Duodenal mucosa (tissue), 2 donors: ENCODE results near the gene CHST6.

Experiments used
- H3K27ac ChIP-seq: one replicate; pipeline ENCODE4 v1.7.0; 2013; ENCODE audit warnings: low read depth, low read length
- H3K27me3 ChIP-seq, 2 donors: one replicate each; pipeline ENCODE4 v1.7.0; 2013; ENCODE audit warnings: low read length in 2 of 2, control low read depth in 1 of 2; ENCODE audit not compliant: insufficient read depth in 2 of 2, control insufficient read depth in 1 of 2
- H3K36me3 ChIP-seq, 2 donors: one replicate each; pipeline ENCODE4 v1.7.0; 2013; ENCODE audit warnings: low read length in 2 of 2, control low read depth in 1 of 2; ENCODE audit not compliant: insufficient read depth in 2 of 2, control insufficient read depth in 1 of 2
- H3K4me1 ChIP-seq, 2 donors: one replicate each; pipeline ENCODE4 v1.7.0; 2013; ENCODE audit warnings: low read length in 2 of 2, control low read depth in 1 of 2; ENCODE audit not compliant: insufficient read depth in 2 of 2, control insufficient read depth in 1 of 2
- H3K4me3 ChIP-seq, 2 donors: one replicate each; pipeline ENCODE4 v1.7.0; 2013; ENCODE audit warnings: low read length in 2 of 2, low read depth in 1 of 2
- H3K9ac ChIP-seq, 2 donors: one replicate each; pipeline ENCODE4 v1.7.0; 2013; ENCODE audit warnings: low read length in 2 of 2, low read depth in 1 of 2
- H3K9me3 ChIP-seq, 2 donors: one replicate each; pipeline ENCODE4 v1.7.0; 2013; ENCODE audit warnings: low read length in 2 of 2, control low read depth in 1 of 2; ENCODE audit not compliant: control insufficient read depth in 1 of 2

CHST6 gene

GRCh38 chr16:75488322-75488721 is 6.9 kb downstream of the CHST6 start:
- H3K9ac ChIP-seq = no peak overlapping the region
- no peaks in the 10 kb centered on the region for H3K27me3 ChIP-seq
- peaks cover 16 to 23% of the 10 kb centered on the region in 2 donors for H3K4me1 ChIP-seq
- H3K9me3 ChIP-seq = no peaks in the 10 kb centered on the region
- no peak overlapping the region for H3K4me3 ChIP-seq
- H3K27ac ChIP-seq = no peak overlapping the region
- no peaks in the 10 kb centered on the region for H3K36me3 ChIP-seq

GRCh38 chr16:75486676-75487313 is 8.4 kb downstream of the CHST6 start:
- peak overlapping the region in 1 of 2 donors; percentile 20 for H3K9ac ChIP-seq

GRCh38 chr16:75486014-75486675 is 9.1 kb downstream of the CHST6 start:
- peak overlapping the region; percentile 11 for H3K27ac ChIP-seq
- H3K4me3 ChIP-seq = peak overlapping the region; percentile 28 to 32
- peak overlapping the region; percentile 20 for H3K9ac ChIP-seq

More at GRCh38 chr16:75486676-75487313, 8.4 kb downstream of the CHST6 start:
- H3K9me3 ChIP-seq = no peaks in the 10 kb centered on the region
- no peaks in the 10 kb centered on the region for H3K27me3 ChIP-seq
- peak overlapping the region; percentile 11 for H3K27ac ChIP-seq
- H3K36me3 ChIP-seq = no peaks in the 10 kb centered on the region
- H3K4me3 ChIP-seq = peak overlapping the region; percentile 28 to 32
- H3K4me1 ChIP-seq = peaks cover 16 to 19% of the 10 kb centered on the region in 2 donors

GRCh38 chr16:75485230-75486013 is 9.8 kb downstream of the CHST6 start:
- H3K9me3 ChIP-seq = no peaks in the 10 kb centered on the region
- no peaks in the 10 kb centered on the region for H3K27me3 ChIP-seq
- no peaks in the 10 kb centered on the region for H3K36me3 ChIP-seq
- H3K9ac ChIP-seq = peak overlapping the region in 1 of 2 donors; percentile 20
- H3K27ac ChIP-seq = no peak overlapping the region
- H3K4me3 ChIP-seq = no peak overlapping the region
- peaks cover 16 to 19% of the 10 kb centered on the region in 2 donors for H3K4me1 ChIP-seq

More at GRCh38 chr16:75486014-75486675, 9.1 kb downstream of the CHST6 start:
- no peaks in the 10 kb centered on the region for H3K9me3 ChIP-seq
- H3K4me1 ChIP-seq = peaks cover 16 to 19% of the 10 kb centered on the region in 2 donors
- no peaks in the 10 kb centered on the region for H3K27me3 ChIP-seq
- H3K36me3 ChIP-seq = no peaks in the 10 kb centered on the region

GRCh38 chr16:75483222-75483621 is 12.0 kb downstream of the CHST6 start:
- Histone ChIP-seq H3K4me3 (no peak overlapping the region), H3K36me3 (no peaks in the 10 kb centered on the region), H3K9ac (no peak overlapping the region), H3K4me1 (peaks cover 18 to 20% of the 10 kb centered on the region in 2 donors), H3K27ac (no peak overlapping the region), H3K9me3 (no peaks in the 10 kb centered on the region), H3K27me3 (no peaks in the 10 kb centered on the region)

- Histone ChIP-seq H3K36me3 (no peaks in the 10 kb centered on the region), H3K4me3 (no peak overlapping the region), H3K27me3 (no peaks in the 10 kb centered on the region), H3K9ac (no peak overlapping the region), H3K4me1 (peaks cover 22 to 26% of the 10 kb centered on the region in 2 donors), H3K9me3 (no peaks in the 10 kb centered on the region), H3K27ac (no peak overlapping the region)
These were observed 12.6 kb downstream of the CHST6 start for GRCh38 chr16:75482434-75483205.

- Histone ChIP-seq H3K4me1 (peaks cover 16 to 19% of the 10 kb centered on the region in 2 donors), H3K9me3 (no peaks in the 10 kb centered on the region), H3K27ac (no peak overlapping the region), H3K9ac (no peak overlapping the region), H3K27me3 (no peaks in the 10 kb centered on the region), H3K4me3 (no peak overlapping the region), H3K36me3 (no peaks in the 10 kb centered on the region)
These were observed 13.8 kb downstream of the CHST6 start for GRCh38 chr16:75481475-75481874.

GRCh38 chr16:75479421-75479990 is 15.7 kb downstream of the CHST6 start:
- H3K4me3 ChIP-seq = no peak overlapping the region
- H3K9ac ChIP-seq = no peak overlapping the region
- no peaks in the 10 kb centered on the region for H3K36me3 ChIP-seq
- H3K27ac ChIP-seq = no peak overlapping the region
- no peaks in the 10 kb centered on the region for H3K9me3 ChIP-seq
- no peaks in the 10 kb centered on the region for H3K27me3 ChIP-seq
- H3K4me1 ChIP-seq = peaks cover 7 to 8% of the 10 kb centered on the region in 2 donors

GRCh38 chr16:75478480-75479345 is 16.5 kb downstream of the CHST6 start:
- H3K27ac ChIP-seq = no peak overlapping the region
- H3K9ac ChIP-seq = no peak overlapping the region
- H3K36me3 ChIP-seq = no peaks in the 10 kb centered on the region
- H3K27me3 ChIP-seq = no peaks in the 10 kb centered on the region
- H3K4me3 ChIP-seq = no peak overlapping the region
- peaks cover 7 to 8% of the 10 kb centered on the region in 2 donors for H3K4me1 ChIP-seq
- H3K9me3 ChIP-seq = no peaks in the 10 kb centered on the region
